EH (cell line): ENCODE results near the gene SIM1.

Experiments used
- DNase-seq: peaks from one replicate; pipeline ENCODE4 v3.0.0-alpha.2; 2015; ENCODE audit warnings: low read depth

Gene SIM1

DNA sequence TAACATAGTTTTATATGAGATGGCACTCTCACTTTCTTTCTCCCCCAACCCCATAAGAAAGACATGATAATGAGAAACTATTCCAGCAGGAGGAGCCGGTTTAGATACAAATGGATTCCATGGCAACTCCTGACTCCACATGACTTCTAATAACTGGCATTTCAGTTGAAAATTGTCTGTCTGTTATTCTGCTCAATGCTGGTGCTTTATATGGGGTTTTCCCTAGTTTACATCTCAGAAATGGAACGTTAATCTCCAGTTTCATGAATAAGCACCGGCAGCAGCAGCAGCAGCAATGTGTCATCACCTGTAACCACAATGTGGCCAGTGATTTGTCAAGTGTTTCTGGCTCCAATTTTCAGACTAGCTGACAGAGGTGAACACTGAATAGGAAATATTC is 8.0 kb upstream of the SIM1 start:
- peak; percentile 69 for DNase-seq

- DNase-seq: peak; percentile 74
Measured at GRCh38 chr6:100470422-100471120, 5.8 kb upstream of the SIM1 start.

- DNase-seq: peak; percentile 50
Measured at GRCh38 chr6:100469101-100469859, 4.6 kb upstream of the SIM1 start.

GRCh38 chr6:100468016-100468622 is 3.4 kb upstream of the SIM1 start:
- peak; percentile 24 for DNase-seq

DNA sequence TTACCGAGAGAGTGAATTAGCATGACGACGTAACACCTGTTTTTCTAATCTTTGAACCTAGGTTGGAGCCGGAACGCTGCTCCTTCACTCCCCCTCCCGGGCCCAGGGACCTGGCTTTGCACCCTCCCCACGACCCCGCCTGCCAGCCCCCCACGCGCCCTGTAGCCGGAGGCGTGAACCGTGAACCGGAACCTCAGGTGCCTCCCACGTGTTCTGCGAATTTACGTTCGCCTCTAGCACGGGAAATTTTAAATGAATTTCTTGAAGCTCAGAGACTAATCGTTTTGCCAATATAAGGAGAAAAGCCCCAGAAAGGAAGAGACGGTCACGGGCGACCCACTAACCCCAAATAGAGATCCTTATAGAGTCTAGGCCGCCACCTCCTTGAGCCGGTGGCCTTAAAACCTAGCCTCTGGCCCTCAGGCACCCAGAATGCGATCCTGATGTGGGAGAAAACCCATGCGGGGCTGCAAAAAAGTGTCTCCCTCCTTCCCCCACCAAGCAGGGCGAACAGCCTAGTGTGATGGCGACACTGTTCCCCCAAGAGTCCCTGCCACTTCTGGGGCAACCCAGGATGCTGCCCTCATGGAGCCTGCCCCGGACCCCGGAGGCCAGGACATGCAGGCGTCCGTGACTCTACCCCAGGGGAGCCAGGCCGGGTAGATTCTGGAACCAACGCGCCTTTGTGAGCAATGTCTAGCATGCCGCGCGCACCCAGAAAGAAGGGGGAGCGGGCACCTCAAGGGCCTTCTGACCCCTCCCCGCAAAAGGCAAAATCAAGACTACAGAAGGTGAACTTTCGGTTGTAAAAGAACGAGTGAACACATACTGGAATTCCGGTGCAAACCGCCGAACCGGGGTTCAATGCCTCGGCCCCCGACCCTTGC is 2.7 kb upstream of the SIM1 start:
- peak; percentile 29 for DNase-seq

GRCh38 chr6:100466410-100467128 is 1.8 kb upstream of the SIM1 start:
- peak; percentile 90 for DNase-seq

DNA sequence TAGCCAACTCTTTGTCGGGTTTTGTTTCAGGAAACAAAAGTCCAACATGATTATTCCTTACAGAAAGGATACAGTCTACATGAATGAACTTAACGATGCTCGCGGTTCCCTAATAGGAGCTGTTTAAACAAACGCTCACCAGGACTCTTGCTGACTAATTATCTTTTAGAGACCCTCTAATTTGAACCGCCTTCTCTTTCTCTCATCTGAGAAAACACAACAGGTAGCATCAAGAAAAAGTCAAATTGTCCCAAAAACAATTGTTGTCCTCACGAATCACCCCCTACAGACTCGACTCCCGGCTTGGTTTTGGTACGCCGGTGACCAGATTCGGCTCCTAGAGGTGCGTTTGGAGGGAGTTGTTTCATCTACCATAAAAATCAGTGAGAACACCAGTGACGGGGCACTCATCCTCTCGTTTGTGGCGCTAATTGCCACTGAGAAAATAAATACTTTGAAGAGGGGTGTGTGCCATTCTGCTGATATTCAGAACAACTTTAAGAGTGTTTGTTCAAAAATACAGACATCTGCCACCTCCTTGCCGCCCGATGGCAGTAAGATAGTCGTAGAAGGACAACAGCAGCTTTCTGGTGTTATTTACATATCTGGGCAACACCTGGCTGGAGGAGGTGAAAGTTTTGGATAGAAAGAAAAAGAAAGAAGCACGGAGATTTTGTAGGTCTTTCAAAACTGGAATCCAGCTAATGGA is 1.1 kb upstream of the SIM1 start:
- DNase-seq: peak; percentile 56

- DNase-seq: peak; percentile 36
Measured at GRCh38 chr6:100464162-100464851, 414 bp downstream of the SIM1 start.

DNA sequence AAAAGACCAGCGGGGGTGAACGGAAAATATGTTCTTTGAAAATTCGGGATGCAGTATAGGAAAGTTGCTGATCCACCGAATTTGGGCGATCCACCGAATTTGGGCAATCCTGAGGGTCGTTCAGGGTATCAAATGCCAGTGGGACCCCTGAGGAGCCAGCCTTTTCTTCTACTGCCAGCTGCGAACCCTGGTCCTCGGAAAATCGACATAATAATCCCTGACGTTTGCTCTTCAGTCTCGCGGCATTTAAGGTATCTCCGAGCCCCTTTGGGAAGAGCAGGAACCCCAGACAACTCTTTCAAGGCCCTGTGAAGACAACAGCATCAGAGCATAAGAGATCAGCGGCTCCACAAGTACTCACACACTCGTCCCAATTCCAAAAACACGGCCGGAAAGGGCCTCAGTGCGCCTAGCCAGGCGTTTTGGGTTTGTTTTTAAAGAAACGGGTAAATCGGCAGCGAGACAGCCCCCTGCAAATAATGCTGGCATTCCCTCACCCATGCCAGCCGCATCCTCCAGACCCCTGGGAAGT is 1.0 kb downstream of the SIM1 start:
- peak; percentile 58 for DNase-seq

DNA sequence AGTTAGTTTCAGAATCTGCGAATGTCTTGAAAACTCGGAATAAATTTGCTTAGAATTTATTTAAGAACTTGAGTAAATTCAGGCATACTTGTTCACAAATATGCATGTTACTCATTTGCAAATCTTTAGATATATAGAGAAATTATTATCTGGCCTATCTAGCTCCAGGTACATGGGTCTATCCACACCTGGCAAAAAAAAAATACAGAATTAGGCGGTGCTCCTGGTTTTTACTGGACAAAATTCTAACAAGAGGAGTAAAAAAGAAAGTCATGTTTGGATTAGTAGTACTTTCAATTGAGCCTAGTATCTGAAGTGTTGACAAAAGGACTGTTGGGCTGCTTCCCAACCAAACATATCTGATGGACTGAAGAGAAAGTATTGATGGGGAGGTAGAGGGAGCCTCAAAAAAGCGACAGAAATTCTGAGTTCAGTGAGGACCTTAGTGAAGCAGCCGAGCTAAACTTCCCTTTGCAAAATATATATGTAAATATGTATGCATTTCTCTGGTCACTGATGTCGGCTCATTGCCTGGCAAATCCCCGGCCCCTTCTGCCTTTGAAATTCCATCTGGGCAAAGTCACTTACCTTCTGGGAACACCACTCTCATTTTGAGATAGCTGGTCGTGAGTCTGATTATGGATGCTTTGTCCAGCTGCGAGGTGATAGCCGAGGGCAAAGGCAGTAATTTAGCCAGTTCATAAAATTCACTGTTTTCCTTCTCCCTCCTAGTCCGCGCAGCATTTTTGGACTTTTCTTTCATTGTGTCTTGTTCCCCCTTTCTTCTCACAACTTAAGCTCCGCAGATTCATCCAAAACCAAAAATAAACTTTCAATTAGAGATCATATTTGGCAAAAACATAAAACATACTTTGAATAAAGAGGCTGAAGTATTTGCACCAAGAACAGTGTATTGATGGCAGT is 1.8 kb downstream of the SIM1 start:
- DNase-seq: peak; percentile 58

- DNase-seq: peak; percentile 67
Measured at GRCh38 chr6:100461917-100462705, 2.6 kb downstream of the SIM1 start.

DNA sequence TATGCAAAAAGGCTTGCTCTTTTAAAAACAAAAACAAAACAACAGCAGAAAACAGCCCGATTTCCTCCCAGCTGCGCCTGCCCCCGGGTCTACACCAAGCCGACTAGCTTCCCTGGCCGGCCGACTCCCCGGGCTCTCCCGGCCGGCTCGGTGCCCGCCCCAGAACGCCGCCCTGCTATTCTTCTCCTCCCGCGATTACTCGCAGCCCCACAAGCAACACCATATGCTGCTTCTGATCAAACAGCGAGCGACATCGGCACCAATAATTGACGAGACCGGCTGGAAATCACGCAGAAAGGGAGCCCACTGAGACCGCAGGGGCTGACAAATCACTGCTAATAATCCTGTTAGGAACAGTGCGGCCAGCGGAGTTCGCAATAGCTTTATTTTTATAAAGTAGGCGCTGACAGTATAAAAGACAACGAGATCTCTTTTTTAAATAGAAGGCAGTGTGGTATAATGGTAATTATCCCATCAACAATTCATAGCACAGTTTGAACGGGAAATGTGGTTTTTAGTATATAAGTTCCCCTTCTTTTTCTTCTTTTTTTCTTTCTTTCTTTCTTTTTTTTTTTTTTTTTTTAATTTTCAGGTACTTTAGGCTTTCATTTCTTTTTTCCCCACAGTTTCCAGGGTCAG is 3.3 kb downstream of the SIM1 start:
- peak; percentile 72 for DNase-seq

GRCh38 chr6:100460650-100461204 is 4.0 kb downstream of the SIM1 start:
- DNase-seq: peak; percentile 83

GRCh38 chr6:100459592-100460184 is 5.0 kb downstream of the SIM1 start:
- DNase-seq: peak; percentile 47

GRCh38 chr6:100458841-100459591 is 5.7 kb downstream of the SIM1 start:
- peak; percentile 63 for DNase-seq
